ENCODE data around the gene PLCB1. TPM values are rescaled to one million over a fixed set of nuclear protein-coding genes. Genes with fewer than 3 reads are reported as not detected.

PLCB1 gene
- total and polyA plus RNA-seq, 10 of the 15 experiments (the other 5 are each of a cell fraction or from before 2014, with no cell fraction given) = 0.05 to 5.3 (median 0.17) TPM; not detected in 1

DNA sequence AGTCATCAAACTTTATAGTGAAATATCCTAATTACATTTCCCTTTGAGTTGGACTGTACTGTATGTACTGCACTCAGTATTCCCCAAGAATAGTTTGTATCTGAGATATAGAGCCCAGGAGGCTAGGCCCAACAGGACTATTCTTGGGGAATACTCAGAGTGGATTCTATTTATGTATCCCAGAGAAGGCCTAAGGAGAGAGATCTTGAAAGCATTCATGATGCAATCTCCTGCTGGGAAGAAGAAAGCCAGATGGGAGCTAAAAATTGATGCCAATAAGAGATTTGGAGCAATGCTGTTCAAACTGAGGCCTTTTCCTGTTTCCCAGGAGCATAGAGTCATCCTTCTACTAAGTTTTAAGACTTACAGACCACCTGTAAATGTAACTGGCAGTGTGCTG, 484.7 kb downstream of the PLCB1 start:
- Histone ChIP-seq H3K4me2 (ENCODE audit: control insufficient read depth, insufficient read depth) (no peak overlapping the region), H3K9ac (ENCODE audit: control insufficient read depth, insufficient read depth, low read length) (no peak overlapping the region), H2AFZ (ENCODE audit: control insufficient read depth, low read depth, low read length) (no peak overlapping the region), H3K36me3 (ENCODE audit: control insufficient read depth in 2 of 2, insufficient read depth in 2 of 2, low read length in 1 of 2) (no peaks in the 10 kb centered on the region), H3K27me3 (replicated peaks in 1 of 2; ENCODE audit: control insufficient read depth in 2 of 2, insufficient read depth in 2 of 2, low read length in 1 of 2) (no peaks in the 10 kb centered on the region; a peak in 1 of 4 replicates), H3K79me2 (ENCODE audit: control insufficient read depth, insufficient read depth, low read length) (no peaks in the 10 kb centered on the region), H4K20me1 (ENCODE audit: control insufficient read depth, insufficient read depth) (no peaks in the 10 kb centered on the region), H3K4me3 (no peak overlapping the region), H3K9me3 (replicated peaks; ENCODE audit: control insufficient read depth, insufficient read depth, low read length) (no peaks in the 10 kb centered on the region), H3K4me1 (ENCODE audit: control insufficient read depth, insufficient read depth, low read length) (no peaks in the 10 kb centered on the region), H3K27ac (ENCODE audit: control insufficient read depth, insufficient read depth) (no peak overlapping the region)
- in situ Hi-C loops (cut with MboI) (no loop called here), intact Hi-C loops (cut with micrococcal nuclease; ENCODE audit: unreplicated experiment) (no loop called here)
- BruUV-seq (replicated peaks) = no TSS peak
- ChIA-PET SMC1A (ENCODE audit: uncharacterized antibody, unreplicated experiment) (interaction anchor here (0.8 kb wide), 1 partner anchor 8 kb away, joined by 3 read pairs; no protein-coding TSS in a partner anchor), POLR2A (no interaction called here), CTCF (no interaction called here), RAD21 (ENCODE audit: unreplicated experiment) (interaction anchor here (0.8 kb wide), 1 partner anchor 38 kb away, joined by 3 read pairs; no protein-coding TSS in a partner anchor)
- FAIRE-seq = no peak
- TF ChIP-seq HDAC2 (IDR thresholded peaks at IDR 0.05) (no peak), TCF12 (IDR thresholded peaks at IDR 0.05; ENCODE audit: low read depth, low read length) (no peak), CREM (IDR thresholded peaks at IDR 0.05; ENCODE audit: low read depth) (no peak), RFX5 (IDR thresholded peaks at IDR 0.05; ENCODE audit: low read depth, low read length) (no peak), REST (IDR thresholded peaks at IDR 0.05; ENCODE audit: low read depth, low read length) (no peak), POLR2A (IDR thresholded peaks at IDR 0.05; ENCODE audit: low read depth, low read length) (no peak), SMAD1 (IDR thresholded peaks at IDR 0.05; ENCODE audit: low read depth, partially characterized antibody) (no peak), ZNF622 (IDR thresholded peaks at IDR 0.05) (no peak), SIX5 (IDR thresholded peaks at IDR 0.05; ENCODE audit: low read depth, low read length, severe bottlenecking) (no peak), MEF2B (IDR thresholded peaks at IDR 0.05; ENCODE audit: partially characterized antibody, poor library complexity, severe bottlenecking) (no peak), SP1 (IDR thresholded peaks at IDR 0.05; ENCODE audit: low read depth, low read length) (no peak), JUND (IDR thresholded peaks at IDR 0.05; ENCODE audit: low read depth, low read length) (no peak), PML (IDR thresholded peaks at IDR 0.05; ENCODE audit: low read length) (no peak), ZNF207 (IDR thresholded peaks at IDR 0.05; ENCODE audit: borderline replicate concordance) (no peak)
- TF ChIP-seq, protein P1, sequence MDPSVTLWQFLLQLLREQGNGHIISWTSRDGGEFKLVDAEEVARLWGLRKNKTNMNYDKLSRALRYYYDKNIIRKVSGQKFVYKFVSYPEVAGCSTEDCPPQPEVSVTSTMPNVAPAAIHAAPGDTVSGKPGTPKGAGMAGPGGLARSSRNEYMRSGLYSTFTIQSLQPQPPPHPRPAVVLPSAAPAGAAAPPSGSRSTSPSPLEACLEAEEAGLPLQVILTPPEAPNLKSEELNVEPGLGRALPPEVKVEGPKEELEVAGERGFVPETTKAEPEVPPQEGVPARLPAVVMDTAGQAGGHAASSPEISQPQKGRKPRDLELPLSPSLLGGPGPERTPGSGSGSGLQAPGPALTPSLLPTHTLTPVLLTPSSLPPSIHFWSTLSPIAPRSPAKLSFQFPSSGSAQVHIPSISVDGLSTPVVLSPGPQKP (IDR thresholded peaks at IDR 0.05; ENCODE audit: low read depth, low read length) = no peak
- no peak for ATAC-seq
- no peak for DNase-seq (ENCODE audit: low read depth, low spot score)
